SK-N-SH (cell line): Measurements from ENCODE around the gene FCAMR. TPM values are rescaled to one million over a fixed set of nuclear protein-coding genes. Genes with fewer than 3 reads are reported as not detected.
"Not testable (repeated sequence)": the region's sequence is repeated elsewhere in the genome, so short reads cannot be mapped to it uniquely, and the experiment has no call there.

ENCODE experiments used
- CTCF ChIA-PET: fragments of 300-600, 350-600 bp; formaldehyde crosslinking; extraction: SDS; loops from one replicate; lab custom pipeline; 2021; lab: Yijun Ruan, JAX
- POLR2A ChIA-PET: fragments of 350-600 bp; sonication (Branson Sonifier 250); formaldehyde crosslinking; extraction: SDS; loops from one replicate; lab custom pipeline; 2020; ENCODE audit warnings: antibody characterized with exemption, inconsistent platforms; lab: Yijun Ruan, JAX
- DNase-seq: peaks from one replicate; pipeline ENCODE4 v3.0.0; 2012
- H2AFZ ChIP-seq: fragments of 200-600 bp; sonication (generic); 2 replicates; pipeline ENCODE4 v1.8.1; 2016; ENCODE audit warnings: antibody characterized with exemption, mild to moderate bottlenecking, low read depth
- H3F3A ChIP-seq: fragments of 200-600 bp; sonication (generic); replicated peaks from 2 replicates; pipeline ENCODE3; 2016; ENCODE audit warnings: antibody characterized with exemption, mild to moderate bottlenecking; ENCODE audit not compliant: insufficient read depth
- H3K27ac ChIP-seq, 2 experiments: fragments of 200-500 bp in 1 of 2; fragments of 200-600 bp in 1 of 2; sonication (Bioruptor generic) in 1 of 2; sonication (generic), shearing (Covaris generic) in 1 of 2; 2 replicates each; pipeline versions ENCODE4 v1.5.1 to v1.6.1; 2014 to 2016; ENCODE audit warnings: low read depth in 2 of 2, inconsistent platforms in 1 of 2, low read length in 1 of 2, mild to moderate bottlenecking in 1 of 2, mixed read lengths in 1 of 2
- H3K27me3 ChIP-seq: fragments of 200-600 bp; sonication (generic), shearing (Covaris generic); 2 replicates; pipeline ENCODE4 v1.6.1; 2016; ENCODE audit warnings: mixed run types; ENCODE audit not compliant: insufficient read depth
- H3K36me3 ChIP-seq, 2 experiments: fragments of 200-500 bp in 1 of 2; fragments of 200-600 bp in 1 of 2; sonication (Bioruptor generic) in 1 of 2; sonication (generic) in 1 of 2; replicated peaks in 1 of 2; 2 replicates each; pipeline versions ENCODE3 to v1.5.1; 2014 to 2016; ENCODE audit warnings: low read length in 1 of 2, mild to moderate bottlenecking in 1 of 2; ENCODE audit not compliant: insufficient read depth in 2 of 2, control insufficient read depth in 1 of 2
- H3K4me1 ChIP-seq, 2 experiments: fragments of 200-500 bp in 1 of 2; fragments of 200-600 bp in 1 of 2; sonication (Bioruptor generic) in 1 of 2; sonication (generic), shearing (Covaris generic) in 1 of 2; 2 replicates each; pipeline versions ENCODE4 v1.5.1 to v1.6.1; 2014 to 2016; ENCODE audit warnings: low read depth in 1 of 2, low read length in 1 of 2, mixed run types in 1 of 2; ENCODE audit not compliant: insufficient read depth in 2 of 2, control insufficient read depth in 1 of 2
- H3K4me2 ChIP-seq: fragments of 200-600 bp; sonication (generic), shearing (Covaris generic); 2 replicates; pipeline ENCODE4 v1.6.1; 2017; ENCODE audit warnings: mixed run types
- H3K4me3 ChIP-seq, 2 experiments: fragments of 200-500 bp in 1 of 2; fragments of 200-600 bp in 1 of 2; sonication (Bioruptor generic) in 1 of 2; sonication (generic), shearing (Covaris generic) in 1 of 2; 2 replicates each; pipeline versions ENCODE4 v1.5.1 to v1.8.1; 2014 to 2016; ENCODE audit warnings: low read depth in 2 of 2, inconsistent platforms in 1 of 2, low read length in 1 of 2, mild to moderate bottlenecking in 1 of 2, mixed read lengths in 1 of 2, moderate library complexity in 1 of 2
- H3K79me2 ChIP-seq: fragments of 200-600 bp; sonication (generic); 2 replicates; pipeline ENCODE4 v1.8.1; 2017; ENCODE audit warnings: mild to moderate bottlenecking; ENCODE audit not compliant: insufficient read depth
- H3K9ac ChIP-seq: fragments of 200-600 bp; sonication (generic); 2 replicates; pipeline ENCODE4 v1.6.1; 2017; ENCODE audit warnings: mixed run types
- H3K9me2 ChIP-seq: fragments of 200-600 bp; sonication (generic); 2 replicates; pipeline ENCODE4 v1.6.1; 2017; ENCODE audit warnings: mixed run types
- H3K9me3 ChIP-seq: fragments of 200-600 bp; sonication (generic); 2 replicates; pipeline ENCODE4 v1.6.1; 2017; ENCODE audit warnings: mixed run types, mild to moderate bottlenecking, moderate library complexity
- H4K20me1 ChIP-seq: fragments of 200-600 bp; sonication (generic); 2 replicates; pipeline ENCODE4 v1.6.1; 2017; ENCODE audit warnings: mild to moderate bottlenecking, mixed run types; ENCODE audit not compliant: insufficient read depth
- CHD2 ChIP-seq: fragments of 150-350 bp; IDR thresholded peaks from 2 replicates; pipeline ENCODE4 v1.6.1; 2018; ENCODE audit warnings: low read length; ENCODE audit not compliant: partially characterized antibody
- FOXJ3 ChIP-seq: sonication (generic); formaldehyde crosslinking; IDR thresholded peaks from 2 replicates; pipeline ENCODE4 v1.5.1; 2020; ENCODE audit warnings: mild to moderate bottlenecking, missing genetic modification reagents
- GABPA ChIP-seq: IDR thresholded peaks from 2 replicates; pipeline ENCODE4 v1.4.0; 2012; ENCODE audit warnings: low read depth, mild to moderate bottlenecking
- JUND ChIP-seq: IDR thresholded peaks from 2 replicates; pipeline ENCODE4 v1.4.0; 2012
- MEF2A ChIP-seq: IDR thresholded peaks from 2 replicates; pipeline ENCODE4 v1.4.0; 2012; ENCODE audit warnings: low read depth, borderline replicate concordance
- MXI1 ChIP-seq: IDR thresholded peaks from 2 replicates; pipeline ENCODE4 v1.6.1; 2012; ENCODE audit warnings: mild to moderate bottlenecking, low read depth, low read length, improper control_type of control experiment
- NFIC ChIP-seq: IDR thresholded peaks from 2 replicates; pipeline ENCODE4 v1.4.0; 2012; ENCODE audit warnings: borderline replicate concordance
- PBX3 ChIP-seq: IDR thresholded peaks from 2 replicates; pipeline ENCODE4; 2012
- POLR2AphosphoS5 ChIP-seq: IDR thresholded peaks from 2 replicates; pipeline ENCODE4 v1.6.1; 2012; ENCODE audit warnings: low read depth, low read length
- RAD21 ChIP-seq: IDR thresholded peaks from 2 replicates; pipeline ENCODE4 v1.6.1; 2012; ENCODE audit warnings: mild to moderate bottlenecking, low read length
- RXRA ChIP-seq: IDR thresholded peaks from 2 replicates; pipeline ENCODE4 v1.4.0; 2012; ENCODE audit warnings: low read depth, mild to moderate bottlenecking, borderline replicate concordance
- SIN3A ChIP-seq: IDR thresholded peaks from 2 replicates; pipeline ENCODE4 v1.6.1; 2012; ENCODE audit warnings: low read depth, mild to moderate bottlenecking, low read length, moderate library complexity, borderline replicate concordance
- SMC3 ChIP-seq: IDR thresholded peaks from 2 replicates; pipeline ENCODE4 v1.6.1; 2012; ENCODE audit warnings: low read depth, low read length, improper control_type of control experiment
- TAF1 ChIP-seq: IDR thresholded peaks from 2 replicates; pipeline ENCODE4 v1.6.1; 2012; ENCODE audit warnings: low read depth, mild to moderate bottlenecking, low read length, moderate library complexity, borderline replicate concordance
- TEAD4 ChIP-seq: IDR thresholded peaks from 2 replicates; pipeline ENCODE4 v1.4.0; 2012; ENCODE audit warnings: mild to moderate bottlenecking, borderline replicate concordance; ENCODE audit not compliant: insufficient read depth
- WGBS: methylation state at CpG from one replicate; pipeline ENCODE4 v1.1.6; 2017; ENCODE audit warnings: low lambda C conversion rate; 5-methylcytosine and 5-hydroxymethylcytosine counted together
- polyA plus RNA-seq, 3 experiments: library from polyadenylated mRNA; depleted of rRNA; stranded (reverse); fragments of >200 nt; gene quantifications; 2 replicates each; pipeline ENCODE4 v1.2.3, GENCODE V29; 2012
- TF ChIP-seq, protein P1 (sequence below): fragments of 150-350 bp; IDR thresholded peaks from 2 replicates; pipeline ENCODE4 v1.6.1; 2016; ENCODE audit warnings: mild to moderate bottlenecking, low read depth, low read length

The FCAMR gene
- polyA plus RNA-seq, 1 of the 3 experiments (the other 2 are of a cell fraction): not detected

GRCh38 chr1:206923961-206924557 is 46.2 kb downstream of the FCAMR start:
- H3K79me2 ChIP-seq, H3K27ac ChIP-seq, H3K4me2 ChIP-seq, H3K9me2 ChIP-seq, H3K4me1 ChIP-seq, H3K36me3 ChIP-seq, H3F3A ChIP-seq, H4K20me1 ChIP-seq, POLR2A ChIA-PET, H3K4me3 ChIP-seq, H3K9ac ChIP-seq, H2AFZ ChIP-seq, H3K27me3 ChIP-seq, H3K9me3 ChIP-seq, DNase-seq: not testable (repeated sequence)
- WGBS: 72% methylated on average over 4 of the region's 4 CpGs
- CTCF ChIA-PET: interaction anchor here (1.1 to 3.4 kb wide), 4 partner anchors 11 to 316 kb away, joined by 3 to 27 read pairs (median 4); no protein-coding TSS in a partner anchor

DNA sequence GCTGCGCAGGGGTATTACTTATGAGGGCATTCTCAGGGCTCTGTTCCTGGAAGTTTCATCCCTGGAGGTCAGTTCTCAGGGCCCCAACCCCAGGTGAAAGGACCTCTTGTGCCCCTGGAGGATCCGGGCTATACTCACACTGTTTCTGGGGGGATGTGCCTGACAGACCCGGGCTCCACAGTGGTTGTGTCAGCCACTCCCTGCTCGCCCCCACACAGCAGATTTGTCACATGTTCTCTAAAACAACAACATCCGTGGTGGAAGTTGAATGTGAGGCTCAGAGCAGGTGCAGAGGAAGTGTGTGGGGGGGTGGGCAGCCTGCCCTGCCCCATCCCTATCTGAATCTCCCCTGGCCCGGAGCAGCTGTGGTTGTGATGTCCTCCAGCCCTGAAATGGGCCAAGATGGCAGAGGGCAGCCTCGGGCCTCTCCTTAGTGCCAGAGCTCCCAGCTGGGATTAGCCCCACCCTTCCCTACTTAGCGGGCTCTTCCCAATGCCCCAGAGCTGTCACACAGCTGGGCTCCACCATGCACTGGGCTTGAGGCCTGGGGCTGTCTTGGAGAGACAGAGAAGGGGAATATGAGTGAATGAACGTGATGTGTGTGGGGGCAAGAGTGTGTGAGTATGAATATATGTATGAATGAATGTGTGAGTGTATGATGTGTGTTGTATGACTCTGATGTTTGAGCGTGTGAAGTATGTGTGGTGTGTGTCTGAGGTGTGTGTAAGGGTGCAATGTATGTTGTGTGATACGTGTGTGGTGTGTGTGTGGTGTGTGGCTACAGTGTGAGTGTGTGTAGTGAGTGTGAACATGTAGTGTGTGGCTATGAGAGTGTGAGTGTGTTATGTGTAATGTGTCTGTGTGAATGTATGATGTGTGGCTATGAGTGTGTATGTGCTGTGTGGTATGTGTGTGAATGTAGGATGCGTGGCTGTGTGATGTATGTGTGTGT is 47.0 kb downstream of the FCAMR start:
- Histone ChIP-seq H3K4me3 (no peak overlapping the region), H3K9me2 (no peaks in the 10 kb centered on the region), H4K20me1 (no peaks in the 10 kb centered on the region), H3K36me3 (no peaks in the 10 kb centered on the region), H3K9ac (no peak overlapping the region), H3K27me3 (peaks cover 2% of the 10 kb centered on the region; the same call in 1 of the 2 replicates), H3K9me3 (no peaks in the 10 kb centered on the region), H3K79me2 (no peaks in the 10 kb centered on the region), H3K4me1 (no peaks in the 10 kb centered on the region), H3K4me2 (no peak overlapping the region), H3K27ac (no peak overlapping the region), H2AFZ (no peak overlapping the region), H3F3A (no peaks in the 10 kb centered on the region)
- POLR2A ChIA-PET: no interaction called here
- WGBS: 50% methylated on average over 8 of the region's 12 CpGs
- no peak for TF ChIP-seq MXI1
- TF ChIP-seq RXRA: no peak
- TF ChIP-seq JUND: no peak
- TF ChIP-seq FOXJ3 (CRISPR knock-in tag): no peak
- TF ChIP-seq TEAD4: no peak
- TF ChIP-seq POLR2AphosphoS5: no peak
- no peak for TF ChIP-seq PBX3
- no peak for TF ChIP-seq GABPA
- TF ChIP-seq NFIC: no peak
- no peak for TF ChIP-seq RAD21
- TF ChIP-seq, protein P1, sequence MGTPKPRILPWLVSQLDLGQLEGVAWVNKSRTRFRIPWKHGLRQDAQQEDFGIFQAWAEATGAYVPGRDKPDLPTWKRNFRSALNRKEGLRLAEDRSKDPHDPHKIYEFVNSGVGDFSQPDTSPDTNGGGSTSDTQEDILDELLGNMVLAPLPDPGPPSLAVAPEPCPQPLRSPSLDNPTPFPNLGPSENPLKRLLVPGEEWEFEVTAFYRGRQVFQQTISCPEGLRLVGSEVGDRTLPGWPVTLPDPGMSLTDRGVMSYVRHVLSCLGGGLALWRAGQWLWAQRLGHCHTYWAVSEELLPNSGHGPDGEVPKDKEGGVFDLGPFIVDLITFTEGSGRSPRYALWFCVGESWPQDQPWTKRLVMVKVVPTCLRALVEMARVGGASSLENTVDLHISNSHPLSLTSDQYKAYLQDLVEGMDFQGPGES: no peak
- no peak for TF ChIP-seq TAF1
- no peak for TF ChIP-seq SMC3
- no peak for TF ChIP-seq MEF2A
- no peak for TF ChIP-seq CHD2
- TF ChIP-seq SIN3A: no peak
- CTCF ChIA-PET: interaction anchor here (0.9 to 3.4 kb wide), 5 partner anchors 11 to 205 kb away, joined by 4 to 27 read pairs (median 6); no protein-coding TSS in a partner anchor
- DNase-seq: no peak
